Dendritic cell treated with granulocyte-macrophage colony-stimulating factor and Interleukin-4, amounts not matched to agents 40 ng/mL and 50 ng/mL, for 4 days (primary cell): Measurements from ENCODE around the gene PRM1.
"Not testable (repeated sequence)": the region's sequence is repeated elsewhere in the genome, so short reads cannot be mapped to it uniquely, and the experiment has no call there.

Experiments used
- H3K27ac Mint-ChIP-seq: one replicate; pipeline ENCODE4 v1.8.0; 2022; ENCODE audit warnings: mild to moderate bottlenecking, mixed read lengths
- H3K27me3 Mint-ChIP-seq: one replicate; pipeline ENCODE4 v1.8.0; 2022; ENCODE audit warnings: mild to moderate bottlenecking, mixed read lengths
- H3K36me3 Mint-ChIP-seq: one replicate; pipeline ENCODE4 v1.8.0; 2022; ENCODE audit warnings: low read depth, mixed read lengths
- H3K4me1 Mint-ChIP-seq: one replicate; pipeline ENCODE4 v1.8.0; 2022; ENCODE audit warnings: low read depth, mixed read lengths
- H3K4me3 Mint-ChIP-seq: one replicate; pipeline ENCODE4 v1.8.0; 2022; ENCODE audit warnings: mild to moderate bottlenecking, moderate library complexity, mixed read lengths
- H3K9me3 Mint-ChIP-seq: one replicate; pipeline ENCODE4 v1.8.0; 2022; ENCODE audit warnings: mixed read lengths
- intact Hi-C: fragments of 100-400 bp; cut with micrococcal nuclease; formaldehyde crosslinking; loops from one replicate; pipeline ENCODE4 v1.15.0; 2022

PRM1 gene

DNA sequence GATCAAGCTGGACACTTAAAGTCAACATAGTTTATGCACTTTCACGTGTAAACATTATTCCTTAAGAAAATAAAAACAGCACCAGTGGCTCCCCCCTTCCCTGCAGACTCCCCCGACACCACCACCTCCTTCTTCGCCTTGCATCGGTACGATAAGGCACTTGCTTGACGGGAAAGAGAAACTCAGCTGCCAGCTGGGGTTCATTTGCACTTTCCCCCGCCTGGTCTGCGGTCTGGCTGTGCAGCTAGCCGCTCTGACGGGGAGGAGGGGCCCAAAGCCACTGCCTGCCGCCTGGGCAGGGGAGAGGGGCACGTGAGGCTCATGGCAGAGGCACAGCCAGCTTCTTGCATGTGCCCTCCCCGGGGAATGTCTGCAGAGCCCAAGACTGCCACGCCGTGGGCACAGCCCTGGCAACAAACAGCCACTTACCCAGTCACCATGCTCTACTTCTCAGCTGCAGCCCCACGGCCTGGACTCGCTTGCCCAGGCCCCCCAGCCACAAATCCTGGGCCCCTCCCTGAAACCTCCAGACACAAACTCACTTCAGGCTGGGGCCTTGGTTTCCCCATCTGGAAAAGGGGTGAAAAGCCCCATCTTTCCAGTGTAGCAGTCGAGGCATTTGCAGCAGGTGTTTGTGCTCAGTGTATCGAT is 16.5 kb upstream of the PRM1 start:
- Mint-ChIP-seq H3K27me3 (peaks cover 35% of the 10 kb centered on the region), H3K9me3 (no peaks in the 10 kb centered on the region), H3K36me3 (no peaks in the 10 kb centered on the region), H3K4me3 (peak overlapping the region; percentile 42), H3K27ac (peak overlapping the region; percentile 72), H3K4me1 (peaks cover 27% of the 10 kb centered on the region)
- intact Hi-C loops: loop anchor here (5.0 kb wide), 1 partner anchor 40 kb away; the partner anchor contains the start of gene SOCS1

GRCh38 chr16:11296706-11297491 is 15.8 kb upstream of the PRM1 start:
- peaks cover 27% of the 10 kb centered on the region for H3K4me1 Mint-ChIP-seq
- no peak overlapping the region for H3K4me3 Mint-ChIP-seq
- intact Hi-C loops: loop anchor here (5.0 kb wide), 1 partner anchor 40 kb away; the partner anchor contains the start of gene SOCS1
- no peaks in the 10 kb centered on the region for H3K9me3 Mint-ChIP-seq
- H3K27ac Mint-ChIP-seq: peak overlapping the region; percentile 72
- no peaks in the 10 kb centered on the region for H3K36me3 Mint-ChIP-seq
- peaks cover 35% of the 10 kb centered on the region for H3K27me3 Mint-ChIP-seq

- Mint-ChIP-seq H3K27me3 (peaks cover 41% of the 10 kb centered on the region), H3K27ac (no peak overlapping the region), H3K36me3 (no peaks in the 10 kb centered on the region), H3K9me3 (no peaks in the 10 kb centered on the region), H3K4me1 (peaks cover 27% of the 10 kb centered on the region), H3K4me3 (no peak overlapping the region)
- intact Hi-C loops: loop anchor here (5.0 kb wide), 1 partner anchor 39 kb away; the partner anchor contains the start of gene SOCS1
These were observed 15.2 kb upstream of the PRM1 start for GRCh38 chr16:11296351-11296705.

GRCh38 chr16:11295672-11296071 is 14.5 kb upstream of the PRM1 start:
- H3K4me3 Mint-ChIP-seq: no peak overlapping the region
- H3K27me3 Mint-ChIP-seq: peaks cover 44% of the 10 kb centered on the region
- peaks cover 27% of the 10 kb centered on the region for H3K4me1 Mint-ChIP-seq
- no peaks in the 10 kb centered on the region for H3K9me3 Mint-ChIP-seq
- H3K27ac Mint-ChIP-seq: no peak overlapping the region
- no peaks in the 10 kb centered on the region for H3K36me3 Mint-ChIP-seq
- intact Hi-C loops: loop anchor here (5.0 kb wide), 1 partner anchor 38 kb away; the partner anchor contains the start of gene SOCS1

DNA sequence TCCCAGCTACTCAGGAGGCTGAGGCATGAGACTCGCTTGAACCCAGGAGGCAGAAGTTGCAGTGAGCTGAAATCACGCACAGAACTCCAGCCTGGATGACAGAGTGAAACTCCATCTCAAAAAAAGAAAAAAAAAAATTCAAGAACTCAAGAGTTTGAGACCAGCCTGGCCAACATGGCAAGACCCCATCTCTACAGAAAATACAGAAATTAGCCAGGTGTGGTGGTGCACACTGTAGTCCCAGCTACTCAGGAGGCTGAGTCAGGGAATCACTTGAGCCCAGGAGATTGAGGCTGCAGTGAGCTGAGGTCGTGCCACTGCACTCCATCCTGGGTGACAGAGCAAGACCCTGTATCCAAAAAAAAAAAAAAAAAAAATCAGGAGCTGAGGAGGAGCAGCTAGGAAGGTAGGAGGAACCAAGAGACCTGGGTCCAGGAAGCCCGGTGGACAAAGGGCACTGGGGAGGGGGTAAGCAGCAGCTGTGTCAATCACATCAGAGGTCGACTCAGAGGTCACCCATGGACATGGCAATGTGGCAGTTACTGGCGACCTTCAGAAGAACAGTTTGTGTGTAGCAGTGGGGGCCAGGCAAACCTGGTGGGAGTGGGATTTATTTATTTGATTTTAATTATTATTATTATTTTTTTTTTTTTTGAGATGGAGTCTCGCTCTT is 11.1 kb upstream of the PRM1 start:
- intact Hi-C loops: no loop called here
- Mint-ChIP-seq H3K36me3 (no peaks in the 10 kb centered on the region), H3K27me3 (peaks cover 66% of the 10 kb centered on the region), H3K4me1 (peaks cover 27% of the 10 kb centered on the region), H3K4me3 (no peak overlapping the region), H3K27ac (no peak overlapping the region), H3K9me3 (no peaks in the 10 kb centered on the region)

DNA sequence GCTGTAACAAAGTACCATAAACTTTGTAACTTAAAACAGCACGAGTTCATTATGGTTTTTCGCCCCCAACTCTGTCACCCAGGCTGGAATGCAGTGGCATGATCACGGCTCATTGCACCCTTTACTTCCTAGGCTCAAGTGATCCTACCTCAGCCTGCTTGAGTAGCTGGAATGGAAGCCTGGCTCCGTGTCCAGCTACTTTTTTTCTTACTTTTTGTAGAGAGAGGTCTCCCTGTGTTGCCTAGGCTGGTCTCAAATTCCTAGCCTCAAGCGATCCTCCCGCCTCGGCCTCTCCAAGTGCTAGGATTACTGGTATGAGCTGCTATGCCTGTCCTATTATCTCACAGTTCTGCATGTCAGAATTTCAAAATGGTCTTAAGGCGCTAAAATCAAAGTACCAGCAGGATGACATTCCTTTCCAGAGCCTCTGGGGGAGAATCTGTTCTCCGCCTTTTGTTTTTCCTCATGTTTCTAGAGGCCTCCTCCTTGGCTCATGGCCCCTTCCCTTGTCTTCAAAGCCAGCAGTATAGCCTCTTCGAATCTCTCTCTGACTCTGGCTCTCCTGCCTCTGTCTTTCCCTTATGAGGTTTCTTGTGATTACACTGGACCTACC is 10.1 kb upstream of the PRM1 start:
- Mint-ChIP-seq H3K4me3 (no peak overlapping the region), H3K4me1 (peaks cover 21% of the 10 kb centered on the region), H3K36me3 (no peaks in the 10 kb centered on the region), H3K27ac (no peak overlapping the region), H3K27me3 (peaks cover 77% of the 10 kb centered on the region), H3K9me3 (no peaks in the 10 kb centered on the region)
- intact Hi-C loops: no loop called here

DNA sequence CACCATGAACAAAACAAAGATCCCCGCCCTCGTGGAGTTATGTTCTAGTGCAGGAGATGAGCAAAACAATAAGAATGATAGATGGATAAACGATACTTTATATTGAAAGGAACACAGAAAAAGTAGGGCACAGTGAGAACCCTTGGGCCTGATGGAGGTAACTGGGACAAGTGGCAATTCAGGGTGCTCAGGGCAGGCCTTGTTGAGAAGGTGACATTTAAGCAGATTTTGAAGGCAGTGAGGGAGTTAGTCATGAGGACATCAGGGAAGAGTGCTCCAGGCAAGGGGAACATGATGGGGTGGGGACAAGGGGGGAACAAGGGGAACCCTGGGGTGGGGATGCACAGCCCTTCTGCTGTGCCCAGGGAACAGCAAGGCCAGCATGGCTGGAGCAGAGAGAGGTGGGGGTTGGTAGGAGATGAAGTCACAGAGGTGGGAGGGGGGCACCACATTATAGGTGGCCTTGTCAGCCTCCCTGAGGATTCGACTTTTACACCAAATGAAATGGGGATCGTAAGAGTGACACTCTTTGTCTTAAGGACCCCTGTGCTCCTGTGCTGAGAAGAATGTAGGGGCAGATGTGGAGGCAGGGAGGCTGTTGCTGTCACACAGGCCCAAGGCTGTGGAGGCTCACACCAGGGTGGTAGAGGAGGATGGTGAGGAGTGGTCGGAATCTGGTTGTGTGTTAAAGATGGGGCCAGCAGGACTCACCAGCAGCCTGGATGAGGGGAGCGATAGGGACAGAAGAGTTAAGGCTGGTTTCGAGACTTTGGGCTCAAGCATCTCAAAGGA is 9.2 kb upstream of the PRM1 start:
- peak overlapping the region; percentile 2 for H3K27ac Mint-ChIP-seq
- no peaks in the 10 kb centered on the region for H3K9me3 Mint-ChIP-seq
- H3K4me3 Mint-ChIP-seq: no peak overlapping the region
- no peaks in the 10 kb centered on the region for H3K36me3 Mint-ChIP-seq
- intact Hi-C loops: no loop called here
- peaks cover 81% of the 10 kb centered on the region for H3K27me3 Mint-ChIP-seq
- H3K4me1 Mint-ChIP-seq: peaks cover 22% of the 10 kb centered on the region

- H3K36me3 Mint-ChIP-seq, H3K9me3 Mint-ChIP-seq, H3K4me3 Mint-ChIP-seq, intact Hi-C loops: not testable (repeated sequence)
- Mint-ChIP-seq H3K4me1 (peaks cover 22% of the 10 kb centered on the region), H3K27me3 (peaks cover 79% of the 10 kb centered on the region), H3K27ac (peak overlapping the region; percentile 2)
These were observed 8.6 kb upstream of the PRM1 start for GRCh38 chr16:11289696-11290095.

- H3K4me1 Mint-ChIP-seq: peaks cover 23% of the 10 kb centered on the region
- peaks cover 77% of the 10 kb centered on the region for H3K27me3 Mint-ChIP-seq
- H3K27ac Mint-ChIP-seq: no peak overlapping the region
- no peaks in the 10 kb centered on the region for H3K9me3 Mint-ChIP-seq
- intact Hi-C loops: no loop called here
- H3K4me3 Mint-ChIP-seq: no peak overlapping the region
- H3K36me3 Mint-ChIP-seq: no peaks in the 10 kb centered on the region
These were observed 8.1 kb upstream of the PRM1 start for GRCh38 chr16:11289202-11289601.

DNA sequence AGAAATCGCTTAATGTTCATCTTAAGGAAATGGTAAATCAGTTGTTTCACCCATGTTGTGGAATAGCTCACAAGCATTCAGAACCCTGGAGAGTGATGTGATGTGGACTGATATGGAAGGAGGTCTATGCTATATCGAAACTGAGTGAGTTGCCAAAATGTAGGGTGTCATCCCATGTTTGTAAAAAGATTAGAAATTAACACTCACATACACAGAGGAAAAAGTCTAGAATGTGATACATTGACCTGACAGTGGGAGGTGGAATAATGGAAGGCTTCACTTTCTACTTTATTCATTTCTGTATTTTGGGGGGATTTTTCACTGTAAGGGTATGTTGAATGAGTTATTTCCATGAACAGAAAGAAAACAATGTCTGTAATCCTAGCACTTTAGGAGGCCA is 4.7 kb upstream of the PRM1 start:
- peaks cover 30% of the 10 kb centered on the region for H3K4me1 Mint-ChIP-seq
- H3K36me3 Mint-ChIP-seq: no peaks in the 10 kb centered on the region
- intact Hi-C loops: no loop called here
- H3K27ac Mint-ChIP-seq: no peak overlapping the region
- H3K9me3 Mint-ChIP-seq: no peaks in the 10 kb centered on the region
- peaks cover 64% of the 10 kb centered on the region for H3K27me3 Mint-ChIP-seq
- H3K4me3 Mint-ChIP-seq: no peak overlapping the region

DNA sequence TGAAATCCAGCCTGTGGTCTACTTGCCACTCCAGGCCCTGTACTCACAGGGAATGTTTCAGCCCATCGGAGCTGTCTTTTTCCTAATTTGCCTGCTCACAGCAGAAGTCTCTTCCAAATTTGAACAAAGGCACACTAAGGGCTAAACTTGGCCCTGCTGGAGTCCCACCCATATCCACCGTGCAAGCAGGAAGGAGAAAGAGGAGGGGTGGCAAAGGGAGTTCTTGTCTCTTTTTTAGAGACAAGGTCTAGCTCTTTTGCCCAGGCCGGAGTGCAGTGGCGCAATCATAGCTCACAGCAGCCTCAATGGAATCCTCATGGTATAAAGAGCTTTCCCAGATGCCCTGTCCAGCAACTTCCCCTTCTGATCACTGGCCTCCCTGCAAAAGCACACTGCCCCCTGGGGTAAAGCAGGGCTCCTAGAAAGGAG is 2.7 kb upstream of the PRM1 start:
- Mint-ChIP-seq H3K4me3 (no peak overlapping the region), H3K4me1 (peaks cover 27% of the 10 kb centered on the region), H3K36me3 (no peaks in the 10 kb centered on the region), H3K9me3 (no peaks in the 10 kb centered on the region), H3K27me3 (peaks cover 55% of the 10 kb centered on the region), H3K27ac (no peak overlapping the region)
- intact Hi-C loops: no loop called here

DNA sequence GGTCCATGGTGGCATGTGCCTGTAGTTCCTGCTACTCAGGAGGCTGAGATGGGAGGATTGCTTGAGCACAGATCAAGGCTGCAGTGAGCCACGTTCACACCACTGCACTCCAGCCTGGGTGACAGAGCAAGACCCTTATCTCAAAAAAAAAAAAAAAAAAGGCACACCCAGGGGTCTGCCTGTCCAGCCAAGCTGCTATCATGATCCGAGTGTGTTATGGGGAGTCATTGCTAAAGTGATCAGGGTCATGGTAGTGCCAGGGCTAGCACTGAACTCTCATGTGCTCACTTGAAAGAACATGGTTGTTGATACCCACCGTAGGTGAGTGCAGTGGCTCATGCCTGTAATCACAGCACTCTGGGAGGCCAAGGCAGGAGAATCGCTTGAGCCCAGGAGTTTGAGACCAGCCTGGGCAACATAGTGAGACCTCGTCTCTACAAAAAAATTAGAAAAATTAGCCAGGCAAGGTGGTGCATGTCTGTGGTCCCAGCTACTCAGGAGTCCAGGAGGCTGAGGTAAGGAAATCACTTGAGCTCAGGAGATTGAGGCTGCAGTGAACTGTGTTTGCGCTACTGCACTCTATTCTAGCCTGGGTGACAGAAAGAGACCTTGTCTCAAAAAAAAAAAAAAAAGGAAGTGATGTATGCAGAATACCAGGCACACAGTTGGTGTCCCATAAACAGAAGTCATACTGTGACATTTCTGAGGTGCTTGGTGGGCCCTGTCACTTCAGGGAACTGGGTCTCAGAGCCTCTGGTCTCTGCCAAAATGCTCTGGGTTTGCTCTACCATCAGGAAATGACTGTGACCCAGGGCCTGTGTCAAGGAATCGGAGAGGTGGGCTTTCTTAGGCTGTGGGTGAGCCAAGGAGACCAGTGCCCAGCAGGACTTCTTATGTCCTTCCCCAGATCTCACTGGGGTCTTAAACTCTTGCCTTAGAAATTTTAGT is 2.2 kb downstream of the PRM1 start:
- Mint-ChIP-seq H3K27ac (peak overlapping the region; percentile 85), H3K36me3 (no peaks in the 10 kb centered on the region), H3K9me3 (no peaks in the 10 kb centered on the region), H3K4me1 (peaks cover 29% of the 10 kb centered on the region), H3K27me3 (peaks cover 46% of the 10 kb centered on the region), H3K4me3 (no peak overlapping the region)
- intact Hi-C loops: no loop called here
